ENCODE measurements around the gene RNF150.

The RNF150 gene

DNA sequence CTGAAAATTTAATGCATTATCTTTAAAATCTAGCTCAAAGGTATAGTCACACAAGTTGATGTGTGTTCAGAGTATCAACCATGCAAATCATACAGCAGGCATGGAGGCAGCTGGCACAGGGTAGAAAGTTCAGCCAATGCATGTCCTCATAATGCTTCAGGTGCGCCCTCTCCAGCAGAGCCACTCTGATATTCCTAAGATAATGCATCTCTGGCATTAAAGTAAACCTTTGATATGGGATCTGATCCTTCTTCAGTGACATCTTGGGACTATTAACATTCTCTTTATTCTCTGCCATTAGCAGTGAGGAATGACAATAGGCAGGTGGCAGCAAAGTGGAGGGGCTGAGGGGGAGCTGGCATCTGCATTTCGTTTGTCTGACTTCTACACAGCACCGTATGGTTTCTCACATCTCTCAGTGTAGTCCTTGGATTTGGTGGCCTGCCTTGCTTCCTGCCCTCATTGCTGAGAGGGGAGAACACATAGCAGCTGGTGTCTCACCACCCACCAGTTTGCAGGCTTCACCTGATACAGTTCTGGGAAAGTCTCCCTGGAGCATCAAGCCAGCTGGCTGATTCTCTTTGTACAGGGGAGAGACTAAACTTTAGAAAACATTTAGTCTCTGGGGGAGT, 208.4 kb downstream of the RNF150 start:
- no peak for DNase-seq (ENCODE audit: low read depth in 2 of 2)

DNA sequence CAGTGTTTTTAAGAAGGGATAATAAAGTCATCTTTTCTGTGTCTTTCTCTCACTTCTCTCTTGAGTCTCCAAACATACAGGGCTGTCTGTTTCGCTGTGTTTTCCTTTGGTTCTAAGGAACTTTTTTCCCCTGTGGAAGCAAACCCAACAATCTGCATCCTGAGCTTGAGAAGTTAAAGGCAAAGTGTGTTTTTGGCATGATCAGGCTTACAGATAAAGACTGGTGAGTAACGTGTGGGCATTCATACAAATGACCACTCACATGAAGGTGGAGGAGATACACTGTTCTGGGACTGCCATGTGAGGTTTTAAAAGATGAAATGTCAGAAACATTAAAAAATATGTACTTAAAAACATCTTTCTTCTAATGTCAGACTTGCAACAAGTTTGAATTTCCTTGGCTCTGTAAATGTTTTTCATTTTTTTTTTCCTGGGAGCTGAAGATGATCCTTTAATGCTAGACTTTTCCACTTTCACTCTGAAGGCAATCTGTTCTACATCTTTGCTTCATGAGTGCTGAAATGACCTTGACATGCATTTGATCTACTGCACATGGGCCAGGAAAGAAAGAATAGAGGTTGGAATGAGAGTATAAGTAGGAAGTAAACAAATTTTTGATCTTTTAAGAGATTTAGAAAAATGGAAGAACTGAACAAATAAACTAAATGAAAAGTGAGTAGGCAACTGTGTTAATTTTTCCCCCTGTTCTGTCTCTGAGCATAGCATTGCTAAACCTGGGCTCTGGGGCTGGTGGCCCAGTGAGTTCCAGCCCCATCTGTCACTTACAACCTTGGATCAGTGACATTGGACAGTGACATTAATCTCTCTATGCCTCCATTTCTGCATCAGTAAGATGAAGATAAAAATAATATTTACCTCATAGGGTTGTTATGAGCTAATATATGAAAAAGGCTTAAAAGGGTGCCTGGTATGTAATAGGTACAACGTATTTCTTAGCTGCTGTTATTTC, 226.0 kb downstream of the RNF150 start:
- no peak for DNase-seq (ENCODE audit: low read depth in 2 of 2)

DNA sequence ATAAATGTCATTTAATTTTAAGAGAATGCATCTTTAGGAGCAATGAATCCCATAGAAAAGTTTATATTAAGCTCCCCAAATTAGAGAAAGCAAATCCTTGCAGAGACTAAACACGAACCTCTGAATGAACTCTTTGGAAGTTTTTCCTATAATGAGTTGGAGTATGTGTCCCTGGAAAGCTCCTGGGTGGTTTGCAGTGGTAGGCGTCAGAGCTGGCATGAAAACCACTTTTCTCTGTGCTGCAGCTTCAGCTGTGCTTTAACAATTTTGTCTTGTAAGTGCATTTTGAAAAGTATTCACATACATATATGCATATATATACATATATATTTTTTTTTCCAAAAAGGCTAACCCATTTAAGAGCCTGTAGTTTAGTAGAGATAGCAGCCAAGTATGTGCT, 228.4 kb downstream of the RNF150 start:
- no peak for DNase-seq (ENCODE audit: low read depth in 2 of 2)

DNA sequence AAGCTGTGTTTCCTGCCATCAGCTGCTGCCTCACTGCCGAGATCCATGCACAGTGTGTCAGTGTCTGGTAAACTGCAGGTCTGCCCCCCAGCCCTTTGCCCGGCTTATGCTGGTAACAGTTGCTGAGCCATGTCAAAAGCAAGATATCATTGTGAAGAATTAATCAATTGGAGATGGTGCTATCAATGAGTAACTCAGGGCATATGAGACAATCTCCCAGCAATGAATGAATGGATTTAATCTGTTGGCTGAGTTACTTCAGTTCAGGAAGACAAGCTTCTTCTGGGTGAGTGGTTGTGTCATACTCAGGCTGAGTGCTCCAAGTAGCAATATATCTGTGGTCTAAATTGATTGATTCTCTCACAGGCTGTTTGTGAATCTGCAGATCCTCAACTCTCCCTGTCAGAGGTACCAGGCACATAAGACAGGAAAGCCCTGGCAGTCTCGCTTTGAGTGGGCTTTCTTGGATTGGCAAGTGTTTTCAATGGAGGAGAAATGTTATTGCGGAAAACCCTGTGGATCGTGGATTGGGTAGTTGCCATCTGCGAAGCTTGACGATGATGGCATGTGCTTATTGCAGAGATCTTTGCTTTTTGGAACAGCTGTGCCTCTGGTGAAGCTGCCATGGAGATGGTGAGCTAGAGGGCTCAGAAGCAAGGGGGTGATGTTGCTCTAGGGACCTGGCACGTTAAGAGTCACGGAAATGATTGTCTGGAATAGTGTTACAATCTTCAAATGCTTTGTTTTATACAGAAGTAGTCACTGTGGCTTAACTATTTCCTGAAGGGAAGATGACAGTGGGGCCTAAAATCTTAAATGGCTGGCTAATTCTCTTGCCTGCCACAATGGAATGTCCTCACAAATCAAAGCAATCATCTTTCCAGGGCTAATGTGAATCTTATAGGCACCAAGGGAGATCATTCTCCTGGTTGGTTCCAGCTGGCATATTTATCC, 229.5 kb downstream of the RNF150 start:
- no peak for DNase-seq (ENCODE audit: low read depth in 2 of 2)

DNA sequence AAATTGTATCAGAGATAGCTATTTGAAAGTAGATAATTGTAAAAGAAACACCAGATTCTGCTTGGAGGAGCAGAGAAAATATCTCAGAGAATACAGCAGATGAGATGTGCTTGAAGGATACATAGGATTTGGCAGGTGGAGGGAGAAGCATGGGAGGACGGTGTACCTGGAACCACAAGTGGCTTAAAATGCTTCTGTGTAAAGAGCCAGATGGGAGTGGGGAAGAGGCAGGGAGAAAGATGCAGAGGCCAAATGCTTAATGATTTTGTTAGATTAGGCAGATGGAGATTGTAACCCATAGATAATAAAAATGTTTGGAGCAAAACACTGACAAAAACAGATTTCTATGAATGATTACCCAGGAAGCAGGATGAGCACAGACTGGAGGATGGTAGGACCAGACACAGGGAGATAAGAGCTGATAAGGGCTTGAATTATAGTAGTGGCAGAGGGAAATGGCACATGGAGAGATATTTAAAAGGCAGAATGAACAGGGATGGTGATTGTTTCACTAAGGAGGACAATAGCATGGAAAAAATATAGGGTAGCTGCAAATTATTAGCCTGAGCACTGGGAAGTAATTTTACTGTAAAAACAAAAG, 231.4 kb downstream of the RNF150 start:
- DNase-seq (ENCODE audit: low read depth in 2 of 2): no peak

DNA sequence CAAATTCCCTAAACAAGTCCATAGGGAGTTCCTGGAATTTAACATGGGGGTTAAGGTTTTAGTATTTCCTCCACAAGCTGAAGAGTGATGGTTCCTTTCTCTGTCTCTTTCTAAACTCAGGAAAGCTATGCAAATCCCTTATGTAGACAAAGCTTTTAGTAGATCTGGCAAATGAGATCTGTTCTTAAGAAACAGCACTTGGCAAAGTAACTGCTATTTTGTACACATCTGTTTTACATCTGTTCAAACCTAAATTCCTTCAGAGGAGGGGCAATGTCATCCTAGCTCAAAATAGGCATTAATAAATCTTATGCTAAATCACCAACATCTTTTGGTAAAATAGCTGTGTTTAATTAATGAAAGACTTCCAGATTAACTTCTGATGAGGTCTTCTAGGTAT, 239.3 kb downstream of the RNF150 start:
- no peak for DNase-seq (ENCODE audit: low read depth in 2 of 2)

DNA sequence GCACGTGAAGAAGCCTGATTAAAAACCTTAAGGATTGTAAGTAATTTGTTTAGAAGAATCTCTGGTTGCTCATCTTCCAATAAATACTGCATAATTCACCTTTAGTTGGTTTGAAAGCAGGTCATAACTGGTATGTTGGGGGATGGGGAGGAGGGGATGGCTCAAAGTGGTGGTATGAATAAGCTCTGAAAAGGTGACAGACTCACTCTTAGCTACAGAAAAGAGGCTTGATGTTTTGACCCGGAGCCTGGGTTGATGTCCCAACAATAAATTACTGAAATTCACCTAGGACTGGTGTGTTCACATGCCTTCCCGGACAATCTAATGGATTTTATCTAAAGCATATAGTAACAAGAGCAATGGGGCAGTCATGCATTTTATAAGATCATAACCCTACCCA, 245.2 kb downstream of the RNF150 start:
- DNase-seq (ENCODE audit: low read depth in 2 of 2): no peak

DNA sequence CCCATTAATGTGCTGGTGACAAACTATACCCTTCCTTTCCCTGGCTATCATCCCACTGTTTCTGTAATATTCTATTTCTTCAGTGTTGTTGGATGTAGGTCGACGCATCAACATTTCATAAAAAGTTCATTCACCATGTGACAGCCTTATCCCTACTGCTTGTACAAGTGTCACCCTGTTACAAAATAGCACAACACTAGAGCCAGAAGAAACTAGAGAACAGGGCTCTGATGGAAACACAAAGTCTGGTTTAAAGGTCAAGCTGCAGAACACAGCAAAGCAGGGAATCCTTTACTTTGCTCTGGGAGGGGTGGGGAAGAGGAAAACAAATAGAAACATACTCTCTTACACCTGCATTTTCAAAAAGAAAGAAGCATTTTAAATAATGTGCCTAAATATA, 245.8 kb downstream of the RNF150 start:
- DNase-seq (ENCODE audit: low read depth in 2 of 2): no peak

DNA sequence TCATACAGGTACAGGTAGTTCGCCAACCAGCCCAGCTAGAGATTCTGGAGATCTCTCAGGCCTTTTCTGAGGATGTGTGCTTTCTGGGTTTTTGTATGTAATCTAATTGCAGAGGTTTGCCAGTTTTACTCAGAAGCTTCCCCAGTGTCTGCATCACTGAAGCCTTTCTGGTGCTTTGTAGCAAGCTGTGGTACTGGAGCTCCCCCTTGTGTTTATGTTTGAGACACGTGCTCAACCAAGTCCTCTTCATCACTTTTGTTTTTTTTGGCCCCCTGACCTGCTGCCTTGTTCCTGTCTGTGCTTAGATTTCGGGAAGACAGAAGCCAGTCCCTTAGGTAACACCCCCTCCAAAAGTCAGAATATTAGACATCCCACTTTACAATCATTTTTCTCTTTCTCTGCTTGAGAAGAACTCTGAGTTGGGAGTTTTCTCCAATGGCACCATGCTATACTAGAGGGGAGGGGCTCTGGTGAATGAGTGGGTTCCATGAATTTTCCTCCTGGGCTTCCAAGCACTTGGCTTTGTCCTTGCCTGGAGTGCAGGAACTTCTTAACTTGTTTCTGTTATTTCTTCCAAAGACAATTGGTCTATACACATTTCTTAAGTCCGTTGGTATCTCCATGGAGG, 248.7 kb downstream of the RNF150 start:
- no peak for DNase-seq (ENCODE audit: low read depth in 2 of 2)

DNA sequence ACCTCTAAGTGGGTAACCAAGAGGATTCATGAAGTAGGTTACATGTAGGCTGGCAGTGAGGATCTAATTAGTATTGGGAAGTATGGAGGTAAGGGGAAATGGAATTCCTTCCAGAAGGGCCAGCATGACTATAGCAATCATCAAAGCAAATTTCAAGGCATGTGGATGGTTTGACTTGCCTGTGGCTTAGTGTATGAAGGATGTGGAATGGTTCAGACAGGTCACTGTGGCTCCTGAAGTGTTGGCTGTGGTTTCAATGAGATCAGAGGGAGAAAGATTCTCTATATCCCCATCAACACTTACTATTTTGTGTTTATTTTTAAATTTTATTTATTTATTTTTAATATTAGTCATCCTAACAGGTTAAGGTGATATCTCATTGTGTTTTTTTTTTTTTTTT, 255.5 kb downstream of the RNF150 start:
- no peak for DNase-seq (ENCODE audit: low read depth in 2 of 2)

DNA sequence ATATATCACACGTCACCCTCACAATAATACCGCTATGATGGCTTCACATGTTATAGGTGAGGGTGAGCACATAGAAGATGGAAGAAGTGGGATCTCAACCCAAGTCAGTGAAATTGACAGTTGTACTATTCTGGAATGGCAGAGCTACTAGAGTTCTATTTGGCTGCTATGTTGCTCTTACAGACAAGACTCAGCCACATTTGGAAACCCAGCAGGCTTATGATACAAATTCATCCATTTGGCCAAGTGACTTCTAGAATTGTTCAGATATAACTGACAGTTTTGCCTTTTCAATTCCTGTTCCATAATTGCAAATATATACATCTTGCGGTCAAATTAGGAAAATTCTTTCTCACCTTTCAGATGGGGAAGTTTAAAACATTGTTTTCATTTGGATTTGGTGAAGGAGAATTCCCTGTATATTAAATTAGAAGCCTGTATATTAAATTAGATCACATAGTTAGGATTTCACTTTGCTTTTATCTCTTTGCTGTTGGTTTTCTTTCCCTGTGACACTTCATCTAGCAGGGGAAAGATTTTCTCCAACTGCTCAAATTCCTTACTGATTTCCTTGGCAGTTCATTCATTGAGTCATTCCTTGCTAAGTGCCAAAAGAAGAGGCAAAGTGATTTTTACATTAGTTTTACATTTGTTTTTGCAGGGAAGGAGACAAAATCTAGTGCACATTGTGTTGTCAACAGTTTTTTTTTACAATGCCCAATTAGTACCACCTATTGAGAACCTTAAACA, 256.5 kb downstream of the RNF150 start:
- no peak for DNase-seq (ENCODE audit: low read depth in 2 of 2)

DNA sequence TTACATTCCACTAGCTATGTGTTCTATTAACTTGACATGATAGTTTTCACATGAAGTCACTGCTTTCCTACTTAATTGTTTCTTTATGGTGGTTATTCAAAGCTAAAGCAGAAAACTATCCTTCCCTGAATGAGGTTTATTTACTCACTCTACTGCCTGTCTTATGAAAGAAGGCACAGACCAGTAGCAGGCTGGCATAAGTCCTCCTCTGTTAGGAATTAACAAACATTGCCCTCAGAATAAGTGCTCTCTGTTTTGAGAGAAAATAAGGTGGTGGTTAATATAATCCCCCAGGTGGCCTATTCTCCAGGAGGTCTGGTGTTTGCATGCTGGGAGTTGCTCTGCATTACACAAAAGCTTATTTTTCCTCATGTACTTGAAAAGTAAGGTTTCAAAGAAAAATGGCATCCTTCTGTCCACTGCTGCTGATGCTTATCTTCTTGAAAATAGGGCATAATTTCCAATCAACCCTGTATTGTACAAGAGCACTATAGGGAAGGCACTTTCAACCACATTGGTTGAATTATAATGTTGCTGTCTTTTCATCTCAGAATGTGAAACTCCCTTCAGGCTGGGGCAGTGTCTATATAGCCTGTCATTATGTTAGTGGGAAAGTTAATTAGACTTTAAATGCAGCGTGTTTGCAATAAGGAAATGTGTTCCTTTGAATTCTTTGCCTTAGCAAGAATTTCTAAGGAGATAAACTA, 257.4 kb downstream of the RNF150 start:
- no peak for DNase-seq (ENCODE audit: low read depth in 2 of 2)

DNA sequence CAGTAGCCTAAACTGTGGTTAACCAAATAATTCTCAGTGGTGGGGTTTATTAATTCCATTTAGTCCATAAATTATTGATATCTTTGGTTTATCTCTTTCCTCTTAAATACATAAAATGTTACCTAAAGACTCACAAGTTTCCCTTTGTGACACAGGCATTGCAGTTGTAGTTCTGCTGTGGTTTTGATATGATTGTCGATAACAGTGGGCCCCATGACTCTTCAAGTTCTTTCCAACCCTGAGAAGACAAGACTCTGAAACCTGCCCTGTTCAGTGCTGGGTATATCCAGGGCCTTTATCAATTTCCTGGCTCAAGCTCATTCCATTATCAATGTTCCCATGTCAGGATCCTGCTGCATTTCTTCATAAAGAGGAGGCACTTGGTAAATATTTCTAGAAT, 259.2 kb downstream of the RNF150 start:
- no peak for DNase-seq (ENCODE audit: low read depth in 2 of 2)

DNA sequence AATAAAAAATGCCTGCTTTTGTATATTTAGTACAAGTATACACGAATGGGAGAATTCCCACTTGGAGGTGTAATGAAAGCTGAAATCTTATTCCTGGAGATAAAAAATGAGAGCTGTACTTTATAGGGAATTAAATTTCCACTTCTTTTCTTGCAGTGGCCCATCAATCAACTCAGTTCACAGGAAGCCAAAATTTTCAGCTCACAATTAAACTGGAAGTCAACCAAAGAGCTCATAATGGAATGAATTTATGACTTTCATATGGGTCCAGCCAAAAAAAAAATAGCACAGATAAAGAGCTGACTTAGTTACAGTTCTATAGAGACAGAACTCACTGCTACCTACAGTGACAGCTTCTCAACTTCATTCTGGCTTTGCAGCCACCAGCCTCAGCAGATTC, 261.9 kb downstream of the RNF150 start:
- DNase-seq (ENCODE audit: low read depth in 2 of 2): no peak

DNA sequence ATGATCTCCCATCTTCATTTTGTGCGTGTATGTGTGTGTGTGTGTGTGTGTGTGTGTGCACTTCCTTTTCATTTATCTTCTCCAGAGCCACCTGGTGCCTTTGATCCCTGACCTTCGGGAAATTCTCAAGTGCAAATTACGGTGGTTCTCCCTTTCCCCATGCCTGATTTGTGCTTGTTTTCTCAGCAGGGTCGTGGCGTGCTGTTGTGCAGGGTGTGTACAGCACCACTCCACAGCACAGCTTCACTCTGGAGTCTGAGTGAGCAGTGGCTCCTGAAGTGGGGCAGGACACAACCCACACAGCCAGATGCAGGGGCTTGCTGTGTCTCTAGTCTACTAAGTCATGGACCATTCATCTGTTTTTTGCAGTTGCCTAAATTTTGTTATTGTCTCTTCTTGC, 262.8 kb downstream of the RNF150 start:
- DNase-seq (ENCODE audit: low read depth in 2 of 2): no peak

DNA sequence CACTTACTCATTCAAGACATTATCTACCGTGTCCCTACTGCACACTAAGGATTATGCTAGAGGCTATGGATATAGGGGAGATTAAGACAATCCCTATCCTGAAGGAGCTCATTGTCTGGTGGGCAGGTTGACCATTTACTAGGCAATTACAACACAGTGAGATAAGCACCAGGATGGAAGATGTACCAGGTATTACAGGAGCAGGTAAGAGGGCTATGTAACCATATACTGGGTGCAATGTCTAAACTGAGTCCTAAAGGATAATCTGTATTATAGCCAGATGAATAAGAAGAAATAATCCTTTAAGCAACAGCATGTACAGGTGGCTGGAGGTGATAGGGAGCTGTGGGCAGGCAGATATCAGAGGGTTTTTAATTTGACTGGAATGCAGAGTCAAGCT, 263.8 kb downstream of the RNF150 start:
- DNase-seq (ENCODE audit: low read depth in 2 of 2): no peak

DNA sequence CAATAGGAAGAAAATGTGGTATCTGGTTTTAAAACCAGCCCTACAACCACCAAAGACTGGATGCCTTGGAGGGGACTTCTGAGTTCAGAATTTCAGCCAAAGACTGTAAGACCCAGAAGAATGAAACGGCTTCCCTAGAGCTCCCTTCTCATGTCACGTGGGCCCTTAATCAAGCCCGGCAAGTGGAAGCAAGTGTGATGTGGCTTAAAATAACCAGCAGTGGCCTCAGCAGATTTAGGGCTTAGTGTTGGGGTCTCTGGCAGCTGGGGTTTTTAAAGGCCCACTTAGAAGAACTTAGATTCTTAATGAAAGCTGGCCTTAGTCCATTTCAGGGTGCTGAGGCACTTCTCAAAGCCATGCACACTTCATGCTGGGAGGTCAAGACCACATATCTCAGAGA, 265.9 kb downstream of the RNF150 start:
- DNase-seq (ENCODE audit: low read depth in 2 of 2): no peak

DNA sequence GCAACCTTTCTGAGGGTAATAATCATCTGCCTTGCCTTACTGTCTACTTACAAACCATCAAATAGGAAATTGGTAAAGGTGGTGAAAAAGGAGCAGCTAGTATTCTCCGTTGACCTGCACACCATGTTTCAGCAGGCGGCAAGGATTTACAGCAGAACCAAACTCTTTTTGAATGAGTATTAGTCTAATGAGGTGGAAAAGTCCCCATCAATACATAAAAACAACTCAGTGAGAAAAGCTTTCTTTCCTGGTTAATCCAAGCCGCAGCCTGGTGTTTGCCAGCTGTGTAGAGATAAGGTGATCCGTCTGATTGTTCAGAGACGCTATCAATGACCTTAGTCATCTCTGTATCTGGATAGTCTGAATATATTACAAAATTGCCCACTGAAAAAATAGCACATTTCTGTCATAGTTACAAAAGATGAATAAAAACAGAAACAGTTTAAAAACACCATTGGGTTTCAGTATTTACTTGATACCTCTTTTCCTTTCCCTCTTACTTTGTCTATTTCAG, 266.7 kb downstream of the RNF150 start:
- DNase-seq (ENCODE audit: low read depth in 2 of 2): no peak

All from stimulated activated CD8-positive, alpha-beta memory T cell treated with anti-CD3 and anti-CD28 coated beads, Interleukin-15, amount 100 ng/mL, for 48 hours (primary cell).